LNCAP (cell line): ENCODE results near the gene DUSP22.

Experiments used
- CTCF ChIP-seq: fragments of 450-650 bp; IDR thresholded peaks from 2 replicates; pipeline ENCODE4 v1.5.1; 2017; ENCODE audit warnings: mild to moderate bottlenecking

The DUSP22 gene

GRCh38 chr6:383856-384255 is 91.6 kb downstream of the DUSP22 start:
- no peak for TF ChIP-seq CTCF

GRCh38 chr6:384898-385297 is 92.6 kb downstream of the DUSP22 start:
- TF ChIP-seq CTCF = no peak

GRCh38 chr6:385614-386013 is 93.3 kb downstream of the DUSP22 start:
- TF ChIP-seq CTCF = no peak

GRCh38 chr6:386688-387266 is 94.5 kb downstream of the DUSP22 start:
- TF ChIP-seq CTCF = no peak

- no peak for TF ChIP-seq CTCF
Observed at GRCh38 chr6:387293-387741, 95.0 kb downstream of the DUSP22 start.

- TF ChIP-seq CTCF = no peak
Observed at GRCh38 chr6:388202-388903, 96.1 kb downstream of the DUSP22 start.

GRCh38 chr6:389143-389542 is 96.9 kb downstream of the DUSP22 start:
- no peak for TF ChIP-seq CTCF
